Measurements from ENCODE around the gene CRY2.

DNA sequence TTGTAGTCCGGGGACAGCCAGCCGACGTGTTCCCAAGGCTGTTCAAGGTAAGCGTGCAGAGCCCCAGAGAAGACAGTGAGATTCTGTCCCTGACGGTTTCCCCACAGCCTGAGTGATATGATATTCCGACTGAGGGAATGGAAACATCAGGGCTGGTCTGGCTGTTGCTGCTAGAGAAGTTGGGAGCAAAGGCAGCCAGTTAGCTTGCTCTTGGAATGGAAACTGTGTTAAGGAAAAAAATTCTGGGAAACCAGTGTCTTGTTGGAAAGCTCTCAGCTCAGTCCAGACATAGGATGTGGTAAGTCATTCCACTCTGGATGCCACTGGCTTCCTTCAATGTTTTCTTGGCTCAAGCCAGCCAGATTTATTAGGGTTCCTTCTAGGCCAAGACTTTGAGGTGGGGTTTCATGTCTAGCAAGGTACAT lies 8.8 kb downstream of the CRY2 start:
- TF ChIP-seq CTCF (IDR thresholded peaks at IDR 0.05) (no peak), ZFX (IDR thresholded peaks at IDR 0.05; ENCODE audit: borderline replicate concordance) (no peak)
